Cardiac septum (tissue), 1 donor: ENCODE data around the gene ATP6AP1. TPM values are rescaled to one million over a fixed set of nuclear protein-coding genes. Genes with fewer than 3 reads are reported as not detected.

ENCODE experiments used
- DNase-seq: peaks from one replicate; pipeline ENCODE4 v3.0.0-alpha.2; 2020; ENCODE audit warnings: low spot score
- intact Hi-C: fragments of 100-400 bp; cut with DNase I; formaldehyde crosslinking; loops from one replicate; pipeline ENCODE4 v1.14.0; 2022
- total RNA-seq: library from RNA; stranded (reverse); fragmentation: NEBNext Ultra II Directional; extraction: Animal tissue kit (Norgen Biotek cat#: 25700); gene quantifications from one replicate; pipeline ENCODE4 v1.2.1, GENCODE V29; 2021
- donor health status: DM: no; HTN: no; CAD: no.

Gene ATP6AP1
- total RNA-seq, 1 donor from 2014 or later: 86.1 TPM

GRCh38 chrX:154420402-154420756 lies 8.1 kb upstream of the ATP6AP1 start:
- intact Hi-C loops: no loop called here
- no peak for DNase-seq

GRCh38 chrX:154426916-154427770 lies 1.3 kb upstream of the ATP6AP1 start:
- intact Hi-C loops: no loop called here
- DNase-seq: no peak

GRCh38 chrX:154429711-154430110 lies 1.2 kb downstream of the ATP6AP1 start:
- DNase-seq: no peak
- intact Hi-C loops: no loop called here

- DNase-seq: no peak
- intact Hi-C loops: no loop called here
These were observed 2.0 kb downstream of the ATP6AP1 start for GRCh38 chrX:154430479-154430878.

- intact Hi-C loops: no loop called here
- DNase-seq: no peak
These were observed 2.4 kb downstream of the ATP6AP1 start for GRCh38 chrX:154430916-154431315.

GRCh38 chrX:154431341-154431740 lies 2.9 kb downstream of the ATP6AP1 start:
- DNase-seq: no peak
- intact Hi-C loops: no loop called here

GRCh38 chrX:154432210-154432609 lies 3.7 kb downstream of the ATP6AP1 start:
- no peak for DNase-seq
- intact Hi-C loops: no loop called here

- intact Hi-C loops: no loop called here
- no peak for DNase-seq
These were observed 5.1 kb downstream of the ATP6AP1 start for GRCh38 chrX:154433605-154434004.

- no peak for DNase-seq
- intact Hi-C loops: loop anchor here (5.0 kb wide), 2 partner anchors 53 to 98 kb away; partner anchors contain the start of gene UBL4A
These were observed 6.1 kb downstream of the ATP6AP1 start for GRCh38 chrX:154434394-154435168.

- no peak for DNase-seq
- intact Hi-C loops: loop anchor here (5.0 kb wide), 2 partner anchors 52 to 97 kb away; partner anchors contain the start of gene UBL4A
These were observed 6.8 kb downstream of the ATP6AP1 start for GRCh38 chrX:154435171-154435733.

GRCh38 chrX:154436374-154436982 lies 8.0 kb downstream of the ATP6AP1 start:
- DNase-seq: no peak
- intact Hi-C loops: loop anchor here (5.0 kb wide), 2 partner anchors 51 to 96 kb away; partner anchors contain the start of gene UBL4A

GRCh38 chrX:154436983-154437752 lies 8.7 kb downstream of the ATP6AP1 start, which contains the start of gene GDI1:
TSS of gene GDI1 (plus strand) at chrX:154437154. CDS start at chrX:154437255, 101 bp downstream.
- intact Hi-C loops: loop anchor here (5.0 kb wide), 2 partner anchors 50 to 95 kb away; partner anchors contain the start of gene UBL4A
- DNase-seq: no peak

GRCh38 chrX:154437971-154438893 lies 9.8 kb downstream of the ATP6AP1 start:
- DNase-seq: no peak
- intact Hi-C loops: loop anchor here (5.0 kb wide), 2 partner anchors 49 to 94 kb away; partner anchors contain the start of gene UBL4A

GRCh38 chrX:154439841-154440240 lies 11.4 kb downstream of the ATP6AP1 start:
- intact Hi-C loops: loop anchor here (5.0 to 10.0 kb wide), 3 partner anchors 45 to 92 kb away; partner anchors contain the start of genes RPL10 and UBL4A
- DNase-seq: no peak

GRCh38 chrX:154440623-154441357 lies 12.3 kb downstream of the ATP6AP1 start:
- intact Hi-C loops: loop anchor here (10.0 kb wide), 1 partner anchor 46 kb away; the partner anchor contains the start of gene RPL10
- no peak for DNase-seq

- intact Hi-C loops: loop anchor here (10.0 kb wide), 1 partner anchor 47 kb away; the partner anchor contains the start of gene RPL10
- DNase-seq: no peak
These were observed 13.1 kb downstream of the ATP6AP1 start for GRCh38 chrX:154441564-154441963.
